Sigmoid colon (tissue), 7 donors: ENCODE results near the gene TNS1. TPM values are rescaled to one million over a fixed set of nuclear protein-coding genes. Genes with fewer than 3 reads are reported as not detected.
A peak's percentile ranks its signal among the peaks of the same experiment; 100 is the strongest.

Source experiments
- DNase-seq: peaks from one replicate; pipeline ENCODE4 v3.0.0-alpha.2; 2019
- H3K27ac ChIP-seq, 4 donors: fragments of 200-600 bp; sonication (generic); one replicate each; pipeline ENCODE4 v1.5.1; 2016 to 2019; ENCODE audit warnings: mild to moderate bottlenecking in 1 of 4
- H3K27me3 ChIP-seq, 3 donors: fragments of 200-600 bp; sonication (generic); one replicate each; pipeline ENCODE4 v1.5.1; 2019; ENCODE audit warnings: mild to moderate bottlenecking in 1 of 3
- H3K36me3 ChIP-seq, 4 donors: fragments of 200-600 bp; sonication (generic); one replicate each; pipeline ENCODE4 v1.5.1; 2016 to 2019
- H3K4me1 ChIP-seq, 4 donors: fragments of 200-600 bp; sonication (generic); one replicate each; pipeline ENCODE4 v1.5.1; 2017 to 2019
- H3K4me3 ChIP-seq, 4 donors: fragments of 200-600 bp; sonication (generic); one replicate each; pipeline ENCODE4 v1.5.1; 2017 to 2019; ENCODE audit warnings: mild to moderate bottlenecking in 2 of 4, moderate library complexity in 1 of 4
- H3K9me3 ChIP-seq, 4 donors: fragments of 200-600 bp in 3 of 4; sonication (generic) in 3 of 4; one replicate each; pipeline versions ENCODE4 v1.5.1 to v1.6.1; 2013 to 2019
- CTCF ChIP-seq, 4 experiments: fragments of 450-650 bp in 3 of 4; fragments of 200-600 bp in 1 of 4; IDR thresholded peaks; one replicate each; pipeline ENCODE4 v1.5.1; 2016 to 2019; ENCODE audit warnings: antibody characterized with exemption in 4 of 4, mild to moderate bottlenecking in 3 of 4, moderate library complexity in 2 of 4
- EP300 ChIP-seq, 4 donors: sonication (generic); formaldehyde crosslinking; IDR thresholded peaks; one replicate each; pipeline ENCODE4 v1.6.1; 2017; ENCODE audit warnings: antibody characterized with exemption in 4 of 4
- POLR2A ChIP-seq, 2 donors: fragments of 450-650 bp; IDR thresholded peaks; one replicate each; pipeline ENCODE4 v1.6.1; 2016; ENCODE audit warnings: antibody characterized with exemption in 2 of 2, mild to moderate bottlenecking in 2 of 2, moderate library complexity in 2 of 2
- POLR2AphosphoS5 ChIP-seq, 4 donors: sonication (generic); formaldehyde crosslinking; IDR thresholded peaks; one replicate each; pipeline ENCODE4 v1.6.1; 2017; ENCODE audit warnings: antibody characterized with exemption in 4 of 4
- WGBS, 2 donors: extraction: QIAGEN DNeasy Blood & Tissue Kit; methylation state at CpG; one replicate each; pipeline ENCODE4 v1.1.7; 2013; 5-methylcytosine and 5-hydroxymethylcytosine counted together
- intact Hi-C: fragments of 100-400 bp; cut with DNase I; formaldehyde crosslinking; loops from one replicate; pipeline ENCODE4 v1.15.1; 2023
- polyA plus RNA-seq, 3 donors: library from polyadenylated mRNA; stranded (reverse); fragments of 200-250 nt; gene quantifications; one replicate each; pipeline ENCODE4 v1.2.3, GENCODE V29; 2013
- total RNA-seq, 4 donors: library from RNA; depleted of rRNA; stranded (reverse); fragments of >200 nt; gene quantifications; one replicate each; pipeline ENCODE4 v1.1.0, GENCODE V29; 2016
- donor health status: healthy with polysubstance abuse.
- donor health status: Bipolar disorder and iron deficiency.
- donor health status: healthy.

TNS1 gene
- total and polyA plus RNA-seq, 7 donors = 3.7 to 1,607 (median 444) TPM

GRCh38 chr2:217777906-217778305 lies 224.9 kb downstream of the TNS1 start:
- TF ChIP-seq CTCF (IDR thresholded peaks at IDR 0.05) = no peak
- no peak for DNase-seq
- H3K4me1 ChIP-seq = peaks cover 0 to 10% (median 4%) of the 10 kb centered on the region in 4 donors
- intact Hi-C loops = no loop called here
- H3K9me3 ChIP-seq = no peaks in the 10 kb centered on the region
- H3K4me3 ChIP-seq = no peak overlapping the region
- H3K27ac ChIP-seq = peak overlapping the region in 1 of 4 donors; percentile 12
- peaks cover 0 to 44% (median 5%) of the 10 kb centered on the region in 4 donors for H3K36me3 ChIP-seq
- no peaks in the 10 kb centered on the region for H3K27me3 ChIP-seq

GRCh38 chr2:217776631-217777030 lies 226.2 kb downstream of the TNS1 start:
- Histone ChIP-seq H3K27me3 (no peaks in the 10 kb centered on the region), H3K36me3 (peaks cover 0 to 47% (median 6%) of the 10 kb centered on the region in 4 donors), H3K9me3 (no peaks in the 10 kb centered on the region), H3K4me1 (peaks cover 0 to 10% (median 4%) of the 10 kb centered on the region in 4 donors), H3K27ac (no peak overlapping the region), H3K4me3 (no peak overlapping the region)
- no peak for DNase-seq
- no peak for TF ChIP-seq POLR2AphosphoS5 (IDR thresholded peaks at IDR 0.05)
- intact Hi-C loops = no loop called here

- WGBS, 2 donors = 67 to 69% methylated on average over 4 of the region's 4 CpGs
- intact Hi-C loops = no loop called here
- no peaks in the 10 kb centered on the region for H3K9me3 ChIP-seq
- peak overlapping the region in 1 of 4 donors; percentile 2 for H3K27ac ChIP-seq
- peaks cover 0 to 10% (median 4%) of the 10 kb centered on the region in 4 donors for H3K4me1 ChIP-seq
- H3K27me3 ChIP-seq = no peaks in the 10 kb centered on the region
- TF ChIP-seq POLR2A (IDR thresholded peaks at IDR 0.05) (no peak), CTCF (IDR thresholded peaks at IDR 0.05) (no peak), EP300 (IDR thresholded peaks at IDR 0.05) (no peak), POLR2AphosphoS5 (IDR thresholded peaks at IDR 0.05) (no peak)
- H3K36me3 ChIP-seq = peaks cover 0 to 44% (median 6%) of the 10 kb centered on the region in 4 donors
- DNase-seq = no peak
- H3K4me3 ChIP-seq = no peak overlapping the region
Measured at GRCh38 chr2:217775920-217776503, 226.8 kb downstream of the TNS1 start.

- TF ChIP-seq EP300 (IDR thresholded peaks at IDR 0.05) (no peak), POLR2A (IDR thresholded peaks at IDR 0.05) (no peak), POLR2AphosphoS5 (IDR thresholded peaks at IDR 0.05) (no peak), CTCF (IDR thresholded peaks at IDR 0.05) (no peak)
- no peaks in the 10 kb centered on the region for H3K9me3 ChIP-seq
- peaks cover 0 to 55% (median 4%) of the 10 kb centered on the region in 4 donors for H3K36me3 ChIP-seq
- no peak overlapping the region for H3K27ac ChIP-seq
- no peaks in the 10 kb centered on the region for H3K27me3 ChIP-seq
- H3K4me1 ChIP-seq = peaks cover 0 to 10% (median 4%) of the 10 kb centered on the region in 4 donors
- 85 to 87% methylated on average over 3 of the region's 3 CpGs for WGBS, 2 donors
- DNase-seq = no peak
- intact Hi-C loops = no loop called here
- no peak overlapping the region for H3K4me3 ChIP-seq
Measured at GRCh38 chr2:217774232-217774631, 228.6 kb downstream of the TNS1 start.

GRCh38 chr2:217773539-217773938 lies 229.3 kb downstream of the TNS1 start:
- H3K4me1 ChIP-seq = peaks cover 0 to 10% (median under 1%) of the 10 kb centered on the region in 4 donors
- no peak for DNase-seq
- H3K36me3 ChIP-seq = peaks cover 0 to 55% (median 4%) of the 10 kb centered on the region in 4 donors
- no peak overlapping the region for H3K4me3 ChIP-seq
- intact Hi-C loops = no loop called here
- no peaks in the 10 kb centered on the region for H3K27me3 ChIP-seq
- H3K27ac ChIP-seq = no peak overlapping the region
- H3K9me3 ChIP-seq = no peaks in the 10 kb centered on the region
- no peak for TF ChIP-seq CTCF (IDR thresholded peaks at IDR 0.05)
- no peak for TF ChIP-seq POLR2AphosphoS5 (IDR thresholded peaks at IDR 0.05)
- no peak for TF ChIP-seq POLR2A (IDR thresholded peaks at IDR 0.05)
- no peak for TF ChIP-seq EP300 (IDR thresholded peaks at IDR 0.05)
